H9 (cell line): ENCODE measurements around the gene PALD1. TPM values are rescaled to one million over a fixed set of nuclear protein-coding genes. Genes with fewer than 3 reads are reported as not detected.

Experiments used
- DNase-seq: peaks from one replicate; pipeline ENCODE4 v3.0.0-alpha.2; 2017
- H2AFZ ChIP-seq: one replicate; pipeline ENCODE4 v1.6.1; 2013; ENCODE audit warnings: mild to moderate bottlenecking, low read length, control low read depth, moderate library complexity
- H2AK5ac ChIP-seq: 2 replicates; pipeline ENCODE4 v1.6.1; 2013; ENCODE audit warnings: low read length, control low read depth, mixed read lengths; ENCODE audit not compliant: insufficient read length
- H2BK120ac ChIP-seq: one replicate; pipeline ENCODE4 v1.6.1; 2013; ENCODE audit warnings: low read depth, mild to moderate bottlenecking, low read length, control low read depth, inconsistent platforms; ENCODE audit not compliant: poor library complexity, severe bottlenecking
- H2BK12ac ChIP-seq: 2 replicates; pipeline ENCODE4 v1.6.1; 2013; ENCODE audit warnings: low read length, control low read depth, mixed read lengths, low read depth; ENCODE audit not compliant: insufficient read length
- H2BK15ac ChIP-seq: 2 replicates; pipeline ENCODE4 v1.6.1; 2013; ENCODE audit warnings: low read depth, low read length, control low read depth
- H2BK20ac ChIP-seq: one replicate; pipeline ENCODE4 v1.6.1; 2013; ENCODE audit warnings: low read depth, mild to moderate bottlenecking, low read length, control low read depth, inconsistent platforms; ENCODE audit not compliant: poor library complexity, severe bottlenecking
- H2BK5ac ChIP-seq: 2 replicates; pipeline ENCODE4 v1.6.1; 2013; ENCODE audit warnings: low read length, control low read depth, mixed read lengths; ENCODE audit not compliant: insufficient read length
- H3K14ac ChIP-seq: 2 replicates; pipeline ENCODE4 v1.6.1; 2013; ENCODE audit warnings: low read length, control low read depth; ENCODE audit not compliant: insufficient read depth
- H3K18ac ChIP-seq: 2 replicates; pipeline ENCODE4 v1.6.1; 2013; ENCODE audit warnings: low read depth, mild to moderate bottlenecking, mixed read lengths, low read length, control low read depth; ENCODE audit not compliant: insufficient read length
- H3K23ac ChIP-seq: 2 replicates; pipeline ENCODE4 v1.6.1; 2013; ENCODE audit warnings: low read length, control low read depth, mixed read lengths, low read depth; ENCODE audit not compliant: insufficient read length
- H3K23me2 ChIP-seq: 2 replicates; pipeline ENCODE4 v1.6.1; 2013; ENCODE audit warnings: low read depth, mild to moderate bottlenecking, mixed read lengths, low read length, control low read depth; ENCODE audit not compliant: insufficient read length, poor library complexity, severe bottlenecking
- H3K27ac ChIP-seq: 2 replicates; pipeline ENCODE4 v1.5.1; 2013; ENCODE audit warnings: low read length, control low read depth, mixed read lengths, low read depth; ENCODE audit not compliant: insufficient read length
- H3K27me3 ChIP-seq: 2 replicates; pipeline ENCODE4 v1.6.1; 2013; ENCODE audit warnings: low read length, control low read depth, inconsistent platforms; ENCODE audit not compliant: insufficient read depth
- H3K4ac ChIP-seq: 2 replicates; pipeline ENCODE4 v1.6.1; 2013; ENCODE audit warnings: low read depth, mild to moderate bottlenecking, control low read depth, inconsistent platforms, low read length, moderate library complexity
- H3K4me1 ChIP-seq: 2 replicates; pipeline ENCODE4 v1.6.1; 2013; ENCODE audit warnings: low read length, control low read depth, inconsistent platforms; ENCODE audit not compliant: insufficient read depth
- H3K4me2 ChIP-seq: 2 replicates; pipeline ENCODE4 v1.6.1; 2013; ENCODE audit warnings: low read length, control low read depth, mixed read lengths; ENCODE audit not compliant: insufficient read length, insufficient read depth
- H3K56ac ChIP-seq: 2 replicates; pipeline ENCODE4 v1.6.1; 2013; ENCODE audit warnings: low read depth, mild to moderate bottlenecking, mixed read lengths, low read length, control low read depth; ENCODE audit not compliant: insufficient read length
- H3K79me1 ChIP-seq: 2 replicates; pipeline ENCODE4 v1.6.1; 2013; ENCODE audit warnings: low read depth, mild to moderate bottlenecking, moderate library complexity, low read length, control low read depth, inconsistent platforms; ENCODE audit not compliant: insufficient read depth, poor library complexity, severe bottlenecking
- H3K79me2 ChIP-seq: 2 replicates; pipeline ENCODE4 v1.6.1; 2013; ENCODE audit warnings: low read length, control low read depth, inconsistent platforms; ENCODE audit not compliant: insufficient read depth
- H3K9ac ChIP-seq: 2 replicates; pipeline ENCODE4 v1.6.1; 2013; ENCODE audit warnings: low read length, control low read depth, mixed read lengths; ENCODE audit not compliant: insufficient read length; ENCODE audit errors: extremely low read depth
- H3K9me3 ChIP-seq: one replicate; pipeline ENCODE4 v1.6.1; 2013; ENCODE audit warnings: low read depth, low read length, inconsistent platforms; ENCODE audit not compliant: control insufficient read depth
- H3T11ph ChIP-seq: one replicate; pipeline ENCODE4 v1.6.1; 2013; ENCODE audit warnings: mild to moderate bottlenecking, low read length, control low read depth, inconsistent platforms
- H4K20me1 ChIP-seq: one replicate; pipeline ENCODE4 v1.6.1; 2013; ENCODE audit not compliant: control insufficient read depth, insufficient read length, insufficient read depth
- H4K5ac ChIP-seq: 2 replicates; pipeline ENCODE4 v1.6.1; 2013; ENCODE audit warnings: low read depth, mild to moderate bottlenecking, mixed read lengths, low read length, control low read depth; ENCODE audit not compliant: insufficient read length
- H4K8ac ChIP-seq: replicated peaks from 2 replicates; pipeline ENCODE4 v1.6.1; 2013; ENCODE audit warnings: low read length, control low read depth, mixed read lengths, low read depth; ENCODE audit not compliant: insufficient read length
- H4K91ac ChIP-seq: 2 replicates; pipeline ENCODE4 v1.6.1; 2013; ENCODE audit warnings: low read depth, mild to moderate bottlenecking, moderate library complexity, mixed read lengths, low read length, control low read depth; ENCODE audit not compliant: insufficient read length
- H3K27ac Mint-ChIP-seq, 3 experiments: 2 replicates in 2 of 3; 3 replicates in 1 of 3; pipeline ENCODE4 v1.8.0; 2020 to 2021; ENCODE audit warnings: mixed read lengths in 3 of 3, mild to moderate bottlenecking in 1 of 3, moderate library complexity in 1 of 3
- H3K27me3 Mint-ChIP-seq: 2 replicates; pipeline ENCODE4 v1.8.0; 2021; ENCODE audit warnings: low read depth, mild to moderate bottlenecking, moderate library complexity, mixed read lengths
- H3K36me3 Mint-ChIP-seq, 3 experiments: 2 replicates in 2 of 3; 3 replicates in 1 of 3; pipeline ENCODE4 v1.8.0; 2020 to 2021; ENCODE audit warnings: low read depth in 3 of 3, mixed read lengths in 3 of 3; ENCODE audit not compliant: insufficient read depth in 1 of 3
- H3K4me1 Mint-ChIP-seq, 2 experiments: 2 replicates each; pipeline ENCODE4 v1.8.0; 2020; ENCODE audit warnings: mixed read lengths in 2 of 2
- H3K4me3 Mint-ChIP-seq, 2 experiments: 2 replicates in 1 of 2; 3 replicates in 1 of 2; pipeline ENCODE4 v1.8.0; 2020 to 2021; ENCODE audit warnings: mild to moderate bottlenecking in 2 of 2, mixed read lengths in 2 of 2, moderate library complexity in 1 of 2
- H3K9me3 Mint-ChIP-seq, 2 experiments: 2 replicates in 1 of 2; 3 replicates in 1 of 2; pipeline ENCODE4 v1.8.0; 2020; ENCODE audit warnings: mild to moderate bottlenecking in 2 of 2, mixed read lengths in 2 of 2, moderate library complexity in 1 of 2
- CTCF ChIP-seq: fragments of 200-600 bp; sonication (generic); conservative IDR thresholded peaks from 3 replicates; pipeline ENCODE4 v1.8.0; 2021; ENCODE audit warnings: antibody characterized with exemption, mild to moderate bottlenecking
- WGBS: extraction: QIAGEN DNeasy Blood & Tissue Kit; methylation state at CpG from one replicate; pipeline ENCODE4 v1.1.7; 2013; ENCODE audit warnings: missing lambda C conversion rate, low lambda C conversion rate, mixed read lengths; ENCODE audit not compliant: insufficient read length; ENCODE audit errors: extremely low coverage; 5-methylcytosine and 5-hydroxymethylcytosine counted together
- total RNA-seq: library from RNA; stranded (reverse); gene quantifications from 2 replicates; pipeline ENCODE4 v1.2.1, GENCODE V29; 2021

The PALD1 gene
- total RNA-seq, 1 experiment from 2014 or later: 21.1 TPM

- no peak overlapping the region for H3K4me3 Mint-ChIP-seq
- peaks cover 0 to 7% (median 0%) of the 10 kb centered on the region in 3 experiments; a peak in 4 of 7 replicates for H3K36me3 Mint-ChIP-seq
- H3K56ac ChIP-seq: no peak overlapping the region
- H3K23ac ChIP-seq: no peak overlapping the region
- no peaks in the 10 kb centered on the region for H3K79me2 ChIP-seq
- H2BK120ac ChIP-seq: no peak overlapping the region
- no peaks in the 10 kb centered on the region for H3K27me3 ChIP-seq
- H3K9ac ChIP-seq: no peak overlapping the region
- no peak overlapping the region for H4K91ac ChIP-seq
- H3K27me3 Mint-ChIP-seq: no peaks in the 10 kb centered on the region
- no peak for DNase-seq
- H3K4me1 Mint-ChIP-seq: peaks cover 17 to 26% of the 10 kb centered on the region in 2 experiments
- no peaks in the 10 kb centered on the region for H4K20me1 ChIP-seq
- no peak overlapping the region for H2AFZ ChIP-seq
- no peak overlapping the region for H4K5ac ChIP-seq
- H3K18ac ChIP-seq: no peak overlapping the region
- no CpG with 5 or more reads among the region's 7 CpGs for WGBS
- H2BK20ac ChIP-seq: no peak overlapping the region
- no peaks in the 10 kb centered on the region for H3K4me1 ChIP-seq
- H3K23me2 ChIP-seq: no peaks in the 10 kb centered on the region
- no peak overlapping the region for H2AK5ac ChIP-seq
- H3K14ac ChIP-seq: no peak overlapping the region
- H3K27ac Mint-ChIP-seq: peak overlapping the region in 2 of 3 experiments; percentile 59 to 93; a peak in 3 of 7 replicates
- H2BK15ac ChIP-seq: no peak overlapping the region
- H3K9me3 ChIP-seq: no peaks in the 10 kb centered on the region
- no peak overlapping the region for H3K27ac ChIP-seq
- no peak overlapping the region for H2BK5ac ChIP-seq
- no peak overlapping the region for H4K8ac ChIP-seq
- H3T11ph ChIP-seq: no peak overlapping the region
- no peak overlapping the region for H2BK12ac ChIP-seq
- H3K9me3 Mint-ChIP-seq: no peaks in the 10 kb centered on the region
- H3K4me2 ChIP-seq: no peak overlapping the region
- TF ChIP-seq CTCF: no peak
- no peak overlapping the region for H3K4ac ChIP-seq
- H3K79me1 ChIP-seq: no peaks in the 10 kb centered on the region
Measured at GRCh38 chr10:70563230-70563629, 84.7 kb downstream of the PALD1 start.
